GM19035 (cell line): Measurements from ENCODE around the gene ABCD4.

Experiments used
- ATAC-seq: cut with Tn5 transposase; IDR thresholded peaks from one replicate; pipeline ENCODE4 v1.9.1; 2021; ENCODE audit not compliant: unreplicated experiment

The ABCD4 gene

GRCh38 chr14:74261288-74261687 is 41.4 kb downstream of the ABCD4 start:
- no peak for ATAC-seq

- no peak for ATAC-seq
These were observed 42.1 kb downstream of the ABCD4 start for GRCh38 chr14:74260525-74261233.

DNA sequence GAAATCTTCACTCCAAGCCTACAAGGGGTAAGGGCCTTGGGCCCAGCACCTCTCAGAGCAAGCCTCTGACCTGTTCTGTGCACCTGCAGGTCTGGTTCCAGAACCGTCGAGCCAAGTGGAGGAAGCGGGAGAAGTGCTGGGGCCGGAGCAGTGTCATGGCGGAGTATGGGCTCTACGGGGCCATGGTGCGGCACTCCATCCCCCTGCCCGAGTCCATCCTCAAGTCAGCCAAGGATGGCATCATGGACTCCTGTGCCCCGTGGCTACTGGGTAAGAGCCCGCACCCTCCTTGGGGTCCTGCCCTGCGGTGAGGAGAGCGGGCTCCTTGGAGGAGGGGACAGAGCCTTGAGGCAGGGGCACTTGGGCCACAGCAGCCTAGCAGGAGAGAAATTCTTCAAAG is 43.2 kb downstream of the ABCD4 start:
- no peak for ATAC-seq

DNA sequence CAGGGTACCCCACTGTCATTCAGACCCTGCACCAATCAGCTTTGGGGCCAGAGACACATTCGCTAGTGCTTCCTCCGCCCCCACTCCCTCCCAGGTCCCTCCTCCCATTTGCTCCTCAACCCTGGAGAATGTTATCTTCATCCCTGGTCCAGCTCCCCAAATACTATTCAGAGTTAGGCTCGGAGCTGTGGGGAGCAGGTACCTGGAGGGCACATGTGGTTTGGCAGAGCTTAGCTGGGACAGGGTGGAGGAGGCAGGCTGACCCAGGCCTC is 44.0 kb downstream of the ABCD4 start:
- ATAC-seq: no peak

DNA sequence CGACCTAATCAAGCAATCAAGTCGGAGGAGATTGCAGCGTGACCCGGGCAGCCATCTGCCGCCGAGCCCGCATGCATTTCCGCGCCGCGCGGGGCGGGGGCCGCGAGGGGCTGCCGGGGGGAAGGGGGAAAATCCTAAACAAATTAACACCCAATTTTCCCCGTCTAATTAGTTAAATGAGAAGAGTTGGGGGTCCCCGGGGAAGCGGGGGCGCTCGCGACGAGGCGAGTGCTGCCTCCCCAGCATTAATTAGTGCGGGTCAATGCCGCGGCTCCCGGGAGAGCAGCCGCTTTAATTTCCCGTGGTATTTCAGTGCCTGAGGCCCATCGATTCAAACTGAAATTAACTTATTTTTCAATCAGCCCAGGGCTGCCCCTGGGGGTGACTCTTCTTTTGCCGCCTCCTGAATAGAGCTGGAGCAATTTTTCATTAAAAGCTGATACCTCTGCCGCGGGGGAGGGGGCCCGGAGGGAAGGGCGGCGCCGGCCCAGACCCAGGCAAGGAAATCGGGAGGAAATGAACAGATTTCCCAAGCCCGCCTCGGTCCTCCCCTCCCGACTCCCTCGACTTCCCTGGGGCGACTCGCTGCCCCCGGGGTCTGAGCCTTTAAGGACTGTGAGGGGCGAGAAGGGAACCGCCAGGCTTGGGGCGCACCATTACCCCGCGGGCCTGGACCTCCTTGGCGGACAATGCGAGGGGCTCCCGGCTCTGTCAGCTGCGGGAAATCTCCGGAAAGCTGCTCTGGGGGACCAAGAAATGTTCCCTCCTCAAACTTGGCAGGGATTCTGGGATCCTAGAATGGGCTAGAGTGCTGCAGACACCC is 44.6 kb downstream of the ABCD4 start:
- no peak for ATAC-seq

DNA sequence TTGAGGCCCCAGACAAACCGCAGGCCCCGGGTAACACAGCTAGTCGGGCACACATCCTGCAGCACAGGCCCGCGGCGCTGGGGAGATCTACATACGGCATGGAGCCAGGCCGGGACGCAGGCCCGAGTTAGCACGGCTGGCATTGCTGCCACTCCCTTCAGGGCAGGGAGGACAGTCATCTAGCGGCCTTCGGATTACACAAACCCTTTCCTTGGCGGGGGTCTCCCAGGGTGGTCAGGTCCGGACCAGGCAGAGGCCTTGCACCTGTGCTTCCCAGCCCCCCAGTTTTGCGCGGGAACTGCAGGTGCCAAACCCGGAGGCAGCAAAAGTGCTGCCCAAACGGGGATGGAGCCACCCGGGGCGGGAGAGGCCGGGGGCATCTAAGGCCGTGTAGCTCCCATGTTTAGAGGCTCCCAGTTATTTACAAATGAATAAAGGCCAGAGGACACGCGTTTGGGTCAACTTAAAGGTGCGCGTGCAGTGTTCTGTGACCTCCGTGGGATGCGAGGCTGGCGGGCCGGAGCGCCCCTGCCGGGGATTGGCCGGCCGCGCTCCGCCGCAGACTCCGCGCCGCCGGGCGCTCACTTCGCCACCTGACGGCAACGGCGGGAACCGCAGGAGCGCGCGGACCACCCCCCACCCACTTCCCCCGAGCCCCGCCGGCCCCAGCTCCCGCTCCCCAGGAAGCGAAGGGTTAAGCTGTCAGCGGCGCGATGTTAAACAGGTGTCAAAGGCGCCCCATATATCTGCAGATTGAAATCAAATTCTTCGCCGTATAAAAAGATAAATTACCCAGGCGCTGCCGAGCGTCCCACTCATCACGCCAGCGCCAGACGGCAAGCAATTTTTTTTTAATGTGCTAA is 45.4 kb downstream of the ABCD4 start:
- no peak for ATAC-seq

GRCh38 chr14:74255281-74255680 is 47.5 kb downstream of the ABCD4 start:
- ATAC-seq: no peak

- no peak for ATAC-seq
These were observed 53.0 kb downstream of the ABCD4 start for GRCh38 chr14:74249433-74250375.

DNA sequence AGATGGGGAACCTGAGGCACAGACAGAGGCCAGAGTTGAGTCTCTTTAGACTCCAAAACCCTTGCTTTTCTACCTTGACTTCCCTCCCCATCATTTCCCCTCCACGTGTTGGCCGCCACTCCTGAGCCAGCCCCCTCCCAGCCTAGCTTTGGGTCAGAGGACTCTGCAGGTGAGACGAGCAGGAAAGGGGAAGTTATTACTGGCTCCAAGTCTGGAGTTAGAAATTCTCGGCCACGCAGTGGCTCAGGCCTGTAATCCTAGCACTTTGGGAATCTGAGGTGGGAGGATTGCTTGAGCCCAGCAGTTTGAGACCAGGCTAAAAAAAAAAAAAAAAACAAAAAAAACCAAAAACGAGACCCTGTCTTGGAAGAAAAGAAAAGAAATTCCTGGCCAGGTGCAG is 54.7 kb downstream of the ABCD4 start:
- ATAC-seq: no peak

- no peak for ATAC-seq
These were observed 56.2 kb downstream of the ABCD4 start for GRCh38 chr14:74246542-74246941.

DNA sequence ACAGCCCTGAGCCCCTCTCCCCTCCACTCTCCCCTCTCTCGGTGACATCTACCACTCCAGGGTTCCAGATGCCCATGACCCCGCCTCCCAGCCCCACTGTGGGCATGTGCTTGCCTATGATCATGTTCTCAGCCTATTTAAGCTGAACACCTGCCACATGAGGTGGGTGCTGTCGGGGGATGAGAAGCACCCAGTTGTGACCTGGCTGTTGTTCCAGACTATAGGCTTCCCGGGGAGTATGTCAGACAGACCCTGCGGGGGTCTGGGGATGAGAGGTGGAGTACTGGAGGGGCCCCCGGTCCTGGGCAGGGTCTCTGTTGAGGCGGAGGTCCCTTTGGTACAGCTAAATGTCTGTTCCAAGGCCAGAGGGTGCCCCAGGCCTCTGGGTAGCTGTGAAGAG is 57.4 kb downstream of the ABCD4 start:
- no peak for ATAC-seq

GRCh38 chr14:74244115-74244514 is 58.6 kb downstream of the ABCD4 start:
- ATAC-seq: no peak

- no peak for ATAC-seq
These were observed 59.7 kb downstream of the ABCD4 start for GRCh38 chr14:74243051-74243450.

GRCh38 chr14:74242780-74243042 is 60.0 kb downstream of the ABCD4 start:
- no peak for ATAC-seq

- ATAC-seq: no peak
These were observed 60.5 kb downstream of the ABCD4 start for GRCh38 chr14:74242021-74242779.

- no peak for ATAC-seq
These were observed 61.1 kb downstream of the ABCD4 start for GRCh38 chr14:74241652-74242017.

GRCh38 chr14:74240794-74241651 is 61.7 kb downstream of the ABCD4 start:
- ATAC-seq: no peak

DNA sequence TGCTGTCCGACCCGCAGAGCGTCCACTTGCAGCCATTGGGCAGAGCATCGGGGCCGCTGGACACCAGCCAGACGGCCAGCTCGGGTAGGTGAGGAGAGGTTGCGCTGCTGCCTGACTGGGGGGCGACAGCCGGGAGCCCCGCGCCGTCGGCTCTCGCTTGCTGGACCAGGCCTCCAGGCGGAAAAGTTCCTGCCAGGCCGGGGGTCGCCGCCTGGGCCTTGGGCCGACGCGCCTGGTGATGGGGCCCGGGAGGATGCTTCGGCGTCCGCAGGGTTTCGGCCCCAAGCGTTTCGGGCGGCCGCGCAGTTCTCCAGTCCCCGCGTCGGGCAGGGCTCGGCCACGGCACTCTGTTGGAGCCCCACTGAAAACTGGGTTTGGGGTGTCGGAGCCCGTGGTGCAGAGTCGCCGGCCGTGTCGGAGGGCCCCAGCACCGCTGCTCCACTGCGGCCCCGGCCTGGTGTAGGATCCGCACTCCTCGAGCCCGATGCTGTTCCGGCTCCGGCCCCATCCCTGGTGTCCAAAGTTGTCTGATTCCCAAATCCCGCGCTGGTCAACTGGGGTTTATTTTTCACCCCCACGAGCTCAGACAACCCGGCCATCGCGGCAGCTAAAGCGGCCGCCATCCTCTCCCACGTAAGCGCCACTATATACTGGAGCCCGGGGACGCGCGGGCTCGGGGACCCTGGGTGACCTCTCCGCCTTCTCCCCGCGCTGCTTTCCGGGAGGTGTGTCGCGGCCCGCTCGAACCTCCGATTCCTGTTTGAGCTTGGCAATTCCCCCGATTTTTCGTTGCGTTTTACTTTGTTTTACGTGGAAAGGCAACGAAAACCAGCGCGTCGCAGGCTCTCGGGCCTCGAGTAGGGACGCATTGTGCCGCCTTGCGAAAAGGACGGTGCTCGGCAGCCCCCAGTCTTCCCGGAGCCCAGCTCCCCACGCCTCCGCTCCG is 62.6 kb downstream of the ABCD4 start:
- ATAC-seq: no peak
